Measurements from ENCODE around the gene ELK4. TPM values are rescaled to one million over a fixed set of nuclear protein-coding genes. Genes with fewer than 3 reads are reported as not detected.

The ELK4 gene
- total RNA-seq, 4 donors from 2014 or later = 20.7 to 37.5 (median 27.8) TPM

- DNase-seq (ENCODE audit: low spot score) = no peak
- TF ChIP-seq CTCF (IDR thresholded peaks at IDR 0.05) = no peak
- ATAC-seq (ENCODE audit: low FRiP score) = no peak
Observed at GRCh38 chr1:205588636-205589035, 43.2 kb downstream of the ELK4 start.

GRCh38 chr1:205587581-205587980 lies 44.2 kb downstream of the ELK4 start:
- no peak for DNase-seq (ENCODE audit: low spot score)
- no peak for ATAC-seq (ENCODE audit: low FRiP score)
- TF ChIP-seq CTCF (IDR thresholded peaks at IDR 0.05) = no peak

GRCh38 chr1:205585835-205586785 lies 45.7 kb downstream of the ELK4 start:
- ATAC-seq (ENCODE audit: low FRiP score) = no peak
- DNase-seq (ENCODE audit: low spot score) = no peak
- no peak for TF ChIP-seq CTCF (IDR thresholded peaks at IDR 0.05)

GRCh38 chr1:205585169-205585834 lies 46.5 kb downstream of the ELK4 start:
- TF ChIP-seq CTCF (IDR thresholded peaks at IDR 0.05) = no peak

GRCh38 chr1:205584732-205585131 lies 47.1 kb downstream of the ELK4 start:
- no peak for ATAC-seq (ENCODE audit: low FRiP score)
- TF ChIP-seq CTCF (IDR thresholded peaks at IDR 0.05) = no peak
- no peak for DNase-seq (ENCODE audit: low spot score)

More at GRCh38 chr1:205585169-205585834, 46.5 kb downstream of the ELK4 start:
- ATAC-seq (ENCODE audit: low FRiP score) (no peak), DNase-seq (ENCODE audit: low spot score) (no peak)

- ATAC-seq (ENCODE audit: low FRiP score) (no peak), DNase-seq (ENCODE audit: low spot score) (no peak)
- no peak for TF ChIP-seq CTCF (IDR thresholded peaks at IDR 0.05)
Observed at GRCh38 chr1:205583461-205584130, 48.2 kb downstream of the ELK4 start.

Data from omental fat pad (tissue), 4 donors.